ENCODE measurements around the gene PRIM2. TPM values are rescaled to one million over a fixed set of nuclear protein-coding genes. Genes with fewer than 3 reads are reported as not detected.
"Not testable (repeated sequence)": the region's sequence is repeated elsewhere in the genome, so short reads cannot be mapped to it uniquely, and the experiment has no call there.

PRIM2 gene
- total RNA-seq, 3 donors from 2014 or later = 11.7 to 16.9 (median 12.7) TPM

DNA sequence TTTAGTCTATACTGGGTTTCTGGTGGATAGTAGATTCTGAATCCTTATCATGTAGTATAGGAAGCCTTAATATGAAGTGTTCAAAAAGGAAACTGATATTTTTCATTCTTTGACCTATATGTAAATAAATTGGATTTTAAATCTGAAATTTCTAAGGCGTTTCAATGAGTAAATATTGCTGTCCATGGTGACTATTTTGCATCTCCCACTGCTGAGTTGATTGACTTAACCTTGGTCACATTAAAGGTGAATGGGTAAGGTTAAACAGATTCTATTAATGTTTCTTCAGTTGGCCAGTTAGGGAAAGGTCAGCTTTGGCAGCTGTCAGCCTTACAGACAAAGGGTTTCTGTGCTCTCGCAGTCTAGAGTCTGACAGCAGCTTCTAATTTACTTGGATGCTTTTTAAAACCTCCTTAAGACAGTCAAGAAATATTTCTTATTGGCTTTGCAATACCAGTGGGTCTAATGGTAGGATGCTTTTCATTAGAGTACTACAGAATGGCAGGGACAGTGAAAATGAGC is 24.8 kb downstream of the PRIM2 start:
- no peak for DNase-seq
- TF ChIP-seq, protein P1, sequence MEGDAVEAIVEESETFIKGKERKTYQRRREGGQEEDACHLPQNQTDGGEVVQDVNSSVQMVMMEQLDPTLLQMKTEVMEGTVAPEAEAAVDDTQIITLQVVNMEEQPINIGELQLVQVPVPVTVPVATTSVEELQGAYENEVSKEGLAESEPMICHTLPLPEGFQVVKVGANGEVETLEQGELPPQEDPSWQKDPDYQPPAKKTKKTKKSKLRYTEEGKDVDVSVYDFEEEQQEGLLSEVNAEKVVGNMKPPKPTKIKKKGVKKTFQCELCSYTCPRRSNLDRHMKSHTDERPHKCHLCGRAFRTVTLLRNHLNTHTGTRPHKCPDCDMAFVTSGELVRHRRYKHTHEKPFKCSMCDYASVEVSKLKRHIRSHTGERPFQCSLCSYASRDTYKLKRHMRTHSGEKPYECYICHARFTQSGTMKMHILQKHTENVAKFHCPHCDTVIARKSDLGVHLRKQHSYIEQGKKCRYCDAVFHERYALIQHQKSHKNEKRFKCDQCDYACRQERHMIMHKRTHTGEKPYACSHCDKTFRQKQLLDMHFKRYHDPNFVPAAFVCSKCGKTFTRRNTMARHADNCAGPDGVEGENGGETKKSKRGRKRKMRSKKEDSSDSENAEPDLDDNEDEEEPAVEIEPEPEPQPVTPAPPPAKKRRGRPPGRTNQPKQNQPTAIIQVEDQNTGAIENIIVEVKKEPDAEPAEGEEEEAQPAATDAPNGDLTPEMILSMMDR (IDR thresholded peaks at IDR 0.05) = no peak
- ATAC-seq = no peak
- no peak overlapping the region for H3K4me3 ChIP-seq
- intact Hi-C loops (cut with DNase I, micrococcal nuclease) = no loop called here
- H3K36me3 ChIP-seq (ENCODE audit: low read depth) = no peaks in the 10 kb centered on the region
- H3K9me3 ChIP-seq = no peaks in the 10 kb centered on the region
- H3K4me1 ChIP-seq (ENCODE audit: low read depth) = no peaks in the 10 kb centered on the region

DNA sequence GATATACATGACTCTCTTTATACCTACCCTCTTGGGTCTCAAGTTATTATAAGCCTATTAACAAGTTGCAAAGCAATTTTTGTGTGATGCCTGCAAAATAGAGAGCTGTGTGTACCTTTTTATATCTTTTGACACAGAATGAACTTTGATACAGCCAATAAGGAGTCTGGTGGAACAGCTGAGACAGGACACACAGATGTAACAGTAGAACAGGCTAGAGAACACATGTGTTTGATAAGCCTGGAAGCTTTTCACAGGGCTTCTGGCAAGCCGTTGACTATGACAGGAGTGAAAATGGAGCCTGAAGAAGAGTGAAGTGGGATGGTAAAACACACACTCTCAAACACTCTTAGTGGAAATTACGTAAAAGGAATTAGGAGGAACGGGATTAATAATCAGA is 25.9 kb downstream of the PRIM2 start:
- DNase-seq; ATAC-seq; intact Hi-C loops (cut with DNase I, micrococcal nuclease); H3K4me3 ChIP-seq; H3K36me3 ChIP-seq (ENCODE audit: low read depth); H3K9me3 ChIP-seq; H3K4me1 ChIP-seq (ENCODE audit: low read depth): not testable (repeated sequence)

DNA sequence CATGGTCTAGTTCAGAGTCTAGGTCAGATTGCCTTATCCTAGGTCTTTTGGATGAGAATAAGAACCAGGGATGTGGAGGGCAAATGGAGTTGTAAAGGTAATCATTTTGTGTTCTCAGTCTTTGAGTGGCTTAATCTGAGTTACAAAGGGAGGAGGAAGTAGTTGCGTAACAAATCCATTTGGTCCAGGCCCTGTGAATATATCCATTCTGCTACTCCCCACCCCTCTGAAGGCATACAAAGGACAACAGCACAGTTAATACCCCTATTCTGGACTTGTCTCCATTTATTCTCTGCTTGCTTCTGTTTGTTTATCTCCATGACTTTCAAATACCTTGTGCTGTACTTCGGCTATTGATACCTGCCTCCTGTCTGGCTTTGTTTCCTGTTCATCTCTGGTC is 29.3 kb downstream of the PRIM2 start:
- intact Hi-C loops (cut with DNase I, micrococcal nuclease); H3K9me3 ChIP-seq; H3K36me3 ChIP-seq (ENCODE audit: low read depth); ATAC-seq; DNase-seq; H3K4me1 ChIP-seq (ENCODE audit: low read depth); H3K4me3 ChIP-seq: not testable (repeated sequence)

DNA sequence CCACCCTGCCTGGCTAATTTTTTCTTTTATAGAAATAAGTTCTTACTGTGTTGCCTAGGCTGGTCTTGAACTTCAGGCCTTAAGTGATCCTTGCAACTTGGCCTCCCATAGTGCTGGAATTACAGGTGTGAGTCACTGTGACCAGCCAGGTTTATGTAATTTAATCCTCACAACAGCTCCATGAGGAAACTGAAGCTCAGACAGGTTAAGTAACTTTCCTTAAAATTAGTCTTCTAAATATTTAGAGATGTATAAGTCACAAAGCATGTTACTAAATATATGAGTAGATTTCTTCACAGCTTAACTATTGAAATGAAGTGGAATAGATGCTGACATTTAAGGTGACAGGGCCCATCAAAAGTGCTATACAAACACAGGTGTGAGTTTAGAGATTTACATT is 30.2 kb downstream of the PRIM2 start:
- H3K4me3 ChIP-seq; H3K9me3 ChIP-seq; H3K4me1 ChIP-seq (ENCODE audit: low read depth); ATAC-seq; H3K36me3 ChIP-seq (ENCODE audit: low read depth); DNase-seq; intact Hi-C loops (cut with DNase I, micrococcal nuclease): not testable (repeated sequence)

DNA sequence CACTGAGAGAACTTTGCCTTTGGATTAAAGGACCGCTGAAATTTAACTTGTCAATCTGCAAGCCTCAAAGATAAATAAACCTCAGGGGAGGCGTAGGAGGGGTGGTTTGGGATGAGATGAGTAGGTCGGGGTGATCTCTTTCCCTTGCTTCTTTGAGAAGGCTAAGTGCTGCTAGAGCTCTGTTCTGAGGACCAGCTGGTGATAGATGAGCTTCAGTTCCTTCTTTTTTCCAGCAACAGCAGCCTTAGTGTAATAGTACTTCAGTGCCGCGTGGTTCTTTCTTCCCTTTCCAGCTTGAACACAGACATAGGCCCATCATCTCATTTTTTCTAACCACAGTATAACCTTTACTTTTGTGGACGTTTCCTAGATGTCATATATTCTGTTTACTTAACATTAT is 33.0 kb downstream of the PRIM2 start:
- H3K4me1 ChIP-seq (ENCODE audit: low read depth); DNase-seq; H3K9me3 ChIP-seq; ATAC-seq; H3K4me3 ChIP-seq; intact Hi-C loops (cut with DNase I, micrococcal nuclease); H3K36me3 ChIP-seq (ENCODE audit: low read depth): not testable (repeated sequence)

DNA sequence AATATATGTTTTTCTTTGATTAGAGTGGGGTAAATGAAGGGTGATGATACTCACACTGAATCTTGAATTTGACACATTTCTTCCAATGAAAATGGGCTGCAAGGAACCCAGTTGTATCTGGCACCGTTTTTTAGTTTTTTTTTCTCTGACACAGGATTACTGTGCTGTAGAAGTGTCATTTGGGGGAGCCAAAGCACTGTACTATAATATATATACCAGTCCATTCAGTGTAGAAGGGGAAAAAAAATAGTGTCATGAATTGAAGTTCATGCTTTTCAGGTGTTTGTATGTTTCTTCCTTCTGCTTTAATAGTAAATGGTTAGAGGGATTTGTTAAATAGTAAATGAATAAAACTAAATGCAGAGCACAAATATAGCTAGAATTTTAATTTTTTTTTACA is 35.2 kb downstream of the PRIM2 start:
- ATAC-seq; H3K4me3 ChIP-seq; H3K36me3 ChIP-seq (ENCODE audit: low read depth); DNase-seq; H3K9me3 ChIP-seq; intact Hi-C loops (cut with DNase I, micrococcal nuclease); H3K4me1 ChIP-seq (ENCODE audit: low read depth): not testable (repeated sequence)

DNA sequence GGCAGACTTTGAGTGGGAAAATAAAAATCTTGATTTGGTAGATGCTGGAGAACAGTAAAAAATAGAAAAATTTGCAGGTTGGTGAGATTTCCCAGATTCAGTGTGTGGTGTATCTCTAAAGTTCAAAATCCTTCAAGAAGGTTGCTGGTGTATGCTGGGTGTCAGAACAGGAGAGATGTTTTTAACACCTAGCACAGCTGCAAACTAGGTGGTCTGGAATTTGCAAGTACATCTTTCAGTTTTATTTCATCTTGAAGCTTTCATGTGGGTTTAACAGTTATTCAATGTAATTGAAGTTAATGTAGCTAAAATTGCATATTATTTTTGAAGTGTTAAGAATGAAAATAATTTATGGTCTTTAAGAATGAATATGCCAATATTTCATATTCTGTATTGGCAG is 40.9 kb downstream of the PRIM2 start:
- H3K4me3 ChIP-seq; DNase-seq; H3K4me1 ChIP-seq (ENCODE audit: low read depth); H3K36me3 ChIP-seq (ENCODE audit: low read depth); H3K9me3 ChIP-seq; ATAC-seq; intact Hi-C loops (cut with DNase I, micrococcal nuclease): not testable (repeated sequence)

DNA sequence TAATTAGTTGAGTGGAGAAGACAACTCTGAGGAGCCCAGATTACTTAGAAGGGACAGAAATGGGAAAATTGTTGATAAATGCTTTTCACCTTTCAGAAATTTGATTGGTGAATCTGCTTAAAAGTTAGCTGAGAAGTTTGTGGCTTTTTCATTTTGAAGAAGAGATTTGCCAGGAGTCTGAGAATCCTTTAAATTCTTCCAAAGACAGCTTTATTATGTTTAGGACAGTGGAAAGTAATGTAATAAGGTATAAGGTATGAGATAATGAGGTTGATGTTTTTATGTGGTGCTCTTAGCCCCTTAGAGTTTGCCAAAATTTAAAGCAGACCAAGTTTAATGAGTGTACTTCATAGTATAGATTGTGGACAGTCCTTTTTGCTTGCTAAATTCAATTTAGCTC is 42.3 kb downstream of the PRIM2 start:
- H3K36me3 ChIP-seq (ENCODE audit: low read depth); H3K9me3 ChIP-seq; DNase-seq; intact Hi-C loops (cut with DNase I, micrococcal nuclease); H3K4me1 ChIP-seq (ENCODE audit: low read depth); ATAC-seq; H3K4me3 ChIP-seq: not testable (repeated sequence)

DNA sequence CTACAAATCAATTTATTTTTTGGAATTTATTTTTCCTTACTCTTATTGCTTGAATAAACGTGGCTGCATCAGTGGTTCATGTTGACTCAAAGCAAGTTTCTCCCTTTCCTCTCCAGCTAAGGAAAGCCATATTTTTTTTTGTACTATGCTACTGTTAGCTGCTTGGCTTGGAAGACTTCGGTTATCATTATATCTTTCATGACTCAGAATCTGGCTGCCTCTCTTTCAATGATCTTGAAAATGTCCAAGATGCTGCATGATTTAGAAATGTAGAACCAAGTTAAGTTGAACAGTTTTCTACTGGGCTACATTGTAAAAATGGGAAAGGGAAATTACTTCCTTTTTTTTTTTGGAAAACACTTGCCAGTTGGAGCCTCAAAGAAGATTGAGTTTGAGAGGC is 44.9 kb downstream of the PRIM2 start:
- H3K4me1 ChIP-seq (ENCODE audit: low read depth); ATAC-seq; H3K36me3 ChIP-seq (ENCODE audit: low read depth); H3K4me3 ChIP-seq; H3K9me3 ChIP-seq; intact Hi-C loops (cut with DNase I, micrococcal nuclease); DNase-seq: not testable (repeated sequence)

DNA sequence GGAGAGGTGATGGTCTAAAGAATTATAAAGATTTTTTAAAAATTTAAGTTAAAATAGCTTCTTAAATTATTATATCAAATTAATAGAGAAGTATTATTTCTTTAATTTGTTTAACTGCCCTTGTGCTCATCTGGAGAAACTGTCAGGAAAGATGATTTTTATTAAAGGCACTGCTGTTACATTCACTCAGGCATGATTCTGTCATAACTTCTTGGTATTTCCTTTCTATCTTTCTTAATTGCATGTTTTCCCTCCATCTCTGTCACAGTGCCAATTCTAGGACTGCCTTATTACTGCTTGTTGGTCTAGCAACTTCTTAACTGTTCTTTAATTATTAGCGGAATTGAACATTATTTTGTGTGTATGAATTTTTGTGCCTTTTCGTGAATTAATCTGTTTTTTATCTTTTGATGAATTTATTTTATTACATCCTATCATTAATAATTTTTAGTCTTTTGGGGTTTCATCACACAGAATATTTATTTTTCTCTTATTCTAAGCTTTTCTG is 47.7 kb downstream of the PRIM2 start:
- ATAC-seq; DNase-seq; intact Hi-C loops (cut with DNase I, micrococcal nuclease); H3K4me1 ChIP-seq (ENCODE audit: low read depth); H3K4me3 ChIP-seq; H3K9me3 ChIP-seq; H3K36me3 ChIP-seq (ENCODE audit: low read depth): not testable (repeated sequence)

DNA sequence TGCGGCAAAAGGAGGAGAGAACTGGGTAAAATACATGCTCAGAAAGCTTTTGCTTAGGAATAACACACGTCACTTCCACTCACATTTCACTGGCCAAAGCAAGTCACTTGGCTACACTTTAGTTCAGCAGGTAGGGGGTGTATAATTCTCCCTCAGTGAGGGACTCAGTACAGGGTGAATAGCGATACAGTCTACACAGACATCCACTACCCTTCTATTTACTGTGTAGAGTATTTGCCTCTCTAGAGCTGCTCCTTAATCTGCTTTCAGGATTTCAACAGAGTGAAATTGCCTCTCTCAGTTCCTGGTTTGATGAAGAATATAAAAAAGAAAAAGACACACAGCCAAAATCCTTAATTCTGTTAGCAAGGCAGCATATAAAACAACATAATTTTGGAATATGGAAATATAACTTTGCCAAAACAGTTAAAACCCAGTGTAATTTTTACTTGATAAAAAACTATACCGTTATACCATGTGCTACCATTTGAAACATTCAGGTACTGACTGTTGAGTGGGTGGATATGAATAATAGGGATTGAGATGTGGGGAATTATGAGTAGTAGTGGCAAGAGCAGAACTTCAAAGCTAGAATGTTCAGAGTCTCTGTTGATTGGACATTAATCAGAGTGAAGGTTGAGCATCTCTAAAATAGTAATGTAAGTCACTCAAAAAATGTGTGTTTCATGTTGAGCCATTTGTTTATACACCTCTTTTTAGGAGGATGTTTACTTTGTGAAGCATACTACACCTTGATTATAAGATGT is 51.7 kb downstream of the PRIM2 start:
- H3K4me1 ChIP-seq (ENCODE audit: low read depth); DNase-seq; intact Hi-C loops (cut with DNase I, micrococcal nuclease); H3K9me3 ChIP-seq; H3K4me3 ChIP-seq; ATAC-seq; H3K36me3 ChIP-seq (ENCODE audit: low read depth): not testable (repeated sequence)

DNA sequence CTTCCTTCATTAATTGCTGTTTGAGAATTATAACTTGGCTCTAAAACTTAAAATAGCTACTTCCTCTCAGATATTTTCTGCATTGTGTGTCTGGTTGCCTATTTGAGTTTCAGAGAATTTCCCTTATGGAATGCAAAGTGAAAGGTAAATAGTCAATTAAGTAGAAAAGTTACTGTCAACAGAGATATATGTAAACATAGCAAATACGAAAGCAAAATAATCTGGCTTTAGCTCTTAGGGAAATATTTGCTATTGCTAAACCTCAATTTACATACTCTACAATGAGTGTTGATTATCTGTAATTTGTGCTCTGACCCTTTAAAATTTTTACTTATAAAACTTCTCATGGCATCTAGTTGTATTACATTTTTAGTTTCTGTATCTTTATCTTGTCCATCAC is 54.3 kb downstream of the PRIM2 start:
- H3K36me3 ChIP-seq (ENCODE audit: low read depth); intact Hi-C loops (cut with DNase I, micrococcal nuclease); ATAC-seq: not testable (repeated sequence)

DNA sequence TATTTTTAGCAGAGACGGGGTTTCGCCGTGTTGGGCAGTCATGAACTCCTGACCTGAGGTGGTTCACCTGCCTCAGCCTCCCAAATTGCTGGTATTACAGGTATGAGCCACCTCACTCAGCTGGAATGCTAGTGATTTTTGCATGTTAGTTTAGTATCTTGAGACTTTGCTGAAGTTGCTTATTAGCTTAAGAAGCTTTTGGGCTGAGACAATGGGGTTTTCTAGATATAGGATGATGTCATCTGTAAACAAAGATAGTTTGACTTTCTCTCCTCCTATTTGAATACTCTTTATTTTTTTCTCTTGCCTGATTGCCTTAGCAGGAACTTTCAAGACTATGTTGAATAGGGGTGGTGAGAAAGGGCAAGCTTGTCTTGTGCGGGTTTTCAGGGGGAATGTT is 57.3 kb downstream of the PRIM2 start:
- ATAC-seq; H3K36me3 ChIP-seq (ENCODE audit: low read depth); H3K4me1 ChIP-seq (ENCODE audit: low read depth); intact Hi-C loops (cut with DNase I, micrococcal nuclease); H3K4me3 ChIP-seq; H3K9me3 ChIP-seq; DNase-seq: not testable (repeated sequence)

More for the DNA sequence above, 54.3 kb downstream of the PRIM2 start:
- H3K9me3 ChIP-seq; H3K4me3 ChIP-seq; DNase-seq; H3K4me1 ChIP-seq (ENCODE audit: low read depth): not testable (repeated sequence)

DNA sequence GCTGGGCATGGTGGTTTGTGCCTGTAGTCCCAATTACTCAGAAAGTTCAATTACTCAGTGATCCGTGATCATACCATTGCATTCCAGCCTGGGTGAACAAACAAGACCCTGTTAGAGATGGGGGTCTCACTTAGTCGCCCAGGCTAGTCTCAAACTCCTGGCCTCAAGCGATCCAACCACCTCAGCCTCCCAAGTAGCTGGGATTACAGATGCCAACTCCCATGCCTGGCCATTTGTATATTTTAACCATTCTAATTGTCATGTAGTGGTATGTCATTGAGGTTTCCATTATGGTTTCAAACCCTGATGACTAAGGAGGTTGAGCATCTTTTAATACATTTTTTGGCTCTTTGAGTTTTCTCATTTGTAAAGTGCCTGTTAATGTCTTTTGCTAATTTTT is 58.7 kb downstream of the PRIM2 start:
- H3K36me3 ChIP-seq (ENCODE audit: low read depth); ATAC-seq; intact Hi-C loops (cut with DNase I, micrococcal nuclease); H3K4me1 ChIP-seq (ENCODE audit: low read depth); H3K4me3 ChIP-seq; DNase-seq; H3K9me3 ChIP-seq: not testable (repeated sequence)
